Endothelial cell of umbilical vein (primary cell): Measurements from ENCODE around the gene CD300LD.
"Not testable (repeated sequence)": the region's sequence is repeated elsewhere in the genome, so short reads cannot be mapped to it uniquely, and the experiment has no call there.

Experiments used
- EZH2 ChIP-seq: IDR thresholded peaks from 2 replicates; pipeline ENCODE4 v1.6.1; 2012; ENCODE audit warnings: borderline replicate concordance, low read depth, mild to moderate bottlenecking, moderate library complexity, low read length, inconsistent platforms; ENCODE audit not compliant: severe bottlenecking
- FOS ChIP-seq: IDR thresholded peaks from 2 replicates; pipeline ENCODE4 v1.6.1; 2011; ENCODE audit warnings: mild to moderate bottlenecking, low read length, moderate library complexity, borderline replicate concordance; ENCODE audit not compliant: insufficient read depth
- JUN ChIP-seq: IDR thresholded peaks from 2 replicates; pipeline ENCODE4 v1.6.1; 2011; ENCODE audit warnings: borderline replicate concordance, low read depth; ENCODE audit not compliant: insufficient read length, insufficient read depth
- MYC ChIP-seq: IDR thresholded peaks from one replicate; pipeline ENCODE4 v1.6.1; 2011; ENCODE audit warnings: mild to moderate bottlenecking, low read depth, low read length
- POLR2A ChIP-seq: IDR thresholded peaks from 2 replicates; pipeline ENCODE4 v1.6.1; 2012; ENCODE audit warnings: low read depth, mild to moderate bottlenecking, control low read depth, low read length
- POLR2AphosphoS5 ChIP-seq: IDR thresholded peaks from 2 replicates; pipeline ENCODE4 v1.6.1; 2012; ENCODE audit warnings: low read depth, mild to moderate bottlenecking, control low read depth, low read length, moderate library complexity; ENCODE audit not compliant: insufficient read depth
- TF ChIP-seq, protein P1 (sequence below): IDR thresholded peaks from 2 replicates; pipeline ENCODE4 v1.6.1; 2011; ENCODE audit not compliant: insufficient read depth, insufficient read length
- TF ChIP-seq, protein P2 (sequence below), 2 donors: IDR thresholded peaks; 1 replicate in 1 of 2; 2 replicates in 1 of 2; pipeline ENCODE4 v1.5.1; 2011; ENCODE audit warnings: low read length in 2 of 2, mild to moderate bottlenecking in 2 of 2, moderate library complexity in 2 of 2, control low read depth in 1 of 2, inconsistent platforms in 1 of 2, low read depth in 1 of 2; ENCODE audit not compliant: insufficient read depth in 1 of 2; ENCODE audit errors: extremely low read depth in 1 of 2

DNA sequence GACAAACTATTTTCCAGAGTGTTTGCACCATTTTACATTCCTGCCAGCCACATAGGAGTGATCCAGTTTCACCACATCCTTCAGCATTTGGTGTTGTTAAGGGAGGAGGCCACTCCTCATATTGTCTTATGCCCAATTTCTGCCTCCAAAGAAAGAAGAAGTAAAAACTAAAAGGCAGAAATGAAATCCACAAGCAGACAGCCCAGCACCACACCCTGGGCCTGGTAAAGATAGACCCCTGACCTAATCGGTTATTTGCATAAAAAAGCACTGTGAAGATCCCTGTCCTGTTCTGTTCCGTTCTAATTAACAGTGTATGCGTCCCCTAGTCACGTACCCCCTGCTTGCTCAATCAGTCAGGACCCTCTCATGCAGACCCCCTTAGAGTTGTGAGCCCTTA is 33.7 kb downstream of the CD300LD start:
- TF ChIP-seq, protein P1, sequence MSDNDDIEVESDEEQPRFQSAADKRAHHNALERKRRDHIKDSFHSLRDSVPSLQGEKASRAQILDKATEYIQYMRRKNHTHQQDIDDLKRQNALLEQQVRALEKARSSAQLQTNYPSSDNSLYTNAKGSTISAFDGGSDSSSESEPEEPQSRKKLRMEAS, result not testable (repeated sequence)
- TF ChIP-seq, protein P2, sequence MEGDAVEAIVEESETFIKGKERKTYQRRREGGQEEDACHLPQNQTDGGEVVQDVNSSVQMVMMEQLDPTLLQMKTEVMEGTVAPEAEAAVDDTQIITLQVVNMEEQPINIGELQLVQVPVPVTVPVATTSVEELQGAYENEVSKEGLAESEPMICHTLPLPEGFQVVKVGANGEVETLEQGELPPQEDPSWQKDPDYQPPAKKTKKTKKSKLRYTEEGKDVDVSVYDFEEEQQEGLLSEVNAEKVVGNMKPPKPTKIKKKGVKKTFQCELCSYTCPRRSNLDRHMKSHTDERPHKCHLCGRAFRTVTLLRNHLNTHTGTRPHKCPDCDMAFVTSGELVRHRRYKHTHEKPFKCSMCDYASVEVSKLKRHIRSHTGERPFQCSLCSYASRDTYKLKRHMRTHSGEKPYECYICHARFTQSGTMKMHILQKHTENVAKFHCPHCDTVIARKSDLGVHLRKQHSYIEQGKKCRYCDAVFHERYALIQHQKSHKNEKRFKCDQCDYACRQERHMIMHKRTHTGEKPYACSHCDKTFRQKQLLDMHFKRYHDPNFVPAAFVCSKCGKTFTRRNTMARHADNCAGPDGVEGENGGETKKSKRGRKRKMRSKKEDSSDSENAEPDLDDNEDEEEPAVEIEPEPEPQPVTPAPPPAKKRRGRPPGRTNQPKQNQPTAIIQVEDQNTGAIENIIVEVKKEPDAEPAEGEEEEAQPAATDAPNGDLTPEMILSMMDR (IDR thresholded peaks at IDR 0.05; ENCODE audit: extremely low read depth in 1 of 2, insufficient read depth in 1 of 2, low read depth in 1 of 2, low read length in 2 of 2), result not testable (repeated sequence)
- TF ChIP-seq FOS, POLR2A, POLR2AphosphoS5, MYC, JUN, EZH2: not testable (repeated sequence)
